Stimulated activated naive B cell treated with anti-CD40 and anti-IgM and Interleukin-4, amounts not matched to agents 10 μg/mL and 1 μg/mL and 100 μg/mL, for 72 hours (primary cell): ENCODE measurements around the gene GAS7.
A peak's percentile ranks its signal among the peaks of the same experiment; 100 is the strongest.

ENCODE experiments used
- ATAC-seq, 2 donors: fragments of 150-1000 bp; cut with Tn5 transposase; replicated peaks; 2 replicates each; pipeline ENCODE4 v1.10.0; 2021; ENCODE audit warnings: moderate library complexity in 1 of 2
- DNase-seq: peaks from one replicate; pipeline ENCODE4 v3.0.0; 2021
- H3K27ac Mint-ChIP-seq: one replicate; pipeline ENCODE4 v1.8.0; 2022; ENCODE audit warnings: mild to moderate bottlenecking, mixed read lengths
- H3K27me3 Mint-ChIP-seq, 2 donors: one replicate each; pipeline ENCODE4 v1.8.0; 2022; ENCODE audit warnings: mixed read lengths in 2 of 2
- H3K36me3 Mint-ChIP-seq, 2 donors: one replicate each; pipeline ENCODE4 v1.8.0; 2022; ENCODE audit warnings: mixed read lengths in 2 of 2, mild to moderate bottlenecking in 1 of 2
- H3K4me1 Mint-ChIP-seq, 2 donors: one replicate each; pipeline ENCODE4 v1.8.0; 2022; ENCODE audit warnings: mixed read lengths in 2 of 2, mild to moderate bottlenecking in 1 of 2
- H3K4me3 Mint-ChIP-seq, 2 donors: one replicate each; pipeline ENCODE4 v1.8.0; 2022; ENCODE audit warnings: mild to moderate bottlenecking in 2 of 2, mixed read lengths in 2 of 2, moderate library complexity in 1 of 2
- H3K9me3 Mint-ChIP-seq, 2 donors: one replicate each; pipeline ENCODE4 v1.8.0; 2022; ENCODE audit warnings: mixed read lengths in 2 of 2, mild to moderate bottlenecking in 1 of 2

GAS7 gene

DNA sequence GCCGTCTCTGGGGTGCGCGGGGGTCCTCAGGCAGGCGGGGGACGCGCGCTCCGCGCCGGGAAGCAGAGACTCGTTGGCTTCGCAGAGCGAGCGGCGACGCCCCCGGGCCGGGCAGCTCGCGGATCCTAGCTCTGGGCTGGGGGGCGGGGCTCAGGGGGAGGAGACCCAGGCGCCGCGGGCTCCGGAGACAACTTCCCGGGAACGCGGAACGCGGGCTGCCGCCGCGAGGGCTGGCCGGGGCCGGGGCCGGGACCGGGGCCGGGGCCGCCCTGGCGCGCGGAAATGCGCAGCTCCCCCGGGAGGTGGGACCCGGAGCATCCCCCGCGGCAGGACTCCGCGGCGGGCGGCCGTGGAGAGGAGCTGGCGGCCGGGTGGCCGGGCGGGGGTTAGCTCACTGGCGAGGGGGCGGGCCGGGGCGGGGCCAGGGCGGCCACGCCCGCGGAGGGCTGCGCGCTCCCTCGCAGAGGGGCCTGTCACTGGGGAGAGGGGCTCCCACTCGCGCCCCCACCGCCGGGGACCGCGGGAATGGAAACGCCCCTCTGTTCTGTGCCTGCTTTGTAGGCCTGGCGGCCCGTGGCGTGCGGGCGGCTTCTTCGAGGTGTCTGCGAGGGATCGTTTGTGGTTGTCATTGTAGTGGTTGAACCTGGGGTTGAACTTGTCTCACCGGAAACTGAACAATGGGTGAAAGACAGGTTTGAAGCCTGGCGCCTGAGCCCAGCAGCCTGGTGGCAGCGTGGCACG, at the start of gene GAS7:
TSS of gene GAS7 (minus strand) at position 98 of the 741 bp plus-strand sequence.
- Mint-ChIP-seq H3K36me3 (peaks cover 14 to 29% of the 10 kb centered on the region in 2 donors), H3K27ac (peak within 1 kb of the TSS; percentile 59)
- ATAC-seq, result peak; percentile 75 to 82

DNA sequence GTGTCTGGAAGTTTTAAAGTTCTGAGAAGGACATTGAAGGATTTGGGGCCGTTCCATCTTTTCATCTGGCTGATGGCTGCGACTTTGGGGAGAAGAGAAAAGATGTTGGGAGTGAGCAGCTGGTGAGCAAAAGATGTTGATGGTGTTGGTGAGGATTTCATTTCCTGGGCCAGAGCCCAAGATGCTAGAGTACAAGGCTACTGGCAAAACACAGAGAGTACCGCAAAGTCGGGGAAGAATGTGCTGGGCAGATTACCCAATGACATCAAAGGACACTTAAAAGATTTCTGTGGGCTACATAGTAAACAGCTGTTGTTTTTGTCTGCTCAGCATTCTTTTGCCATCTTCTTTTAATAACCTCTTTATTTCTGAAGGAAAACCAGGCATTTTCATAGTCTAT, 49.4 kb upstream of the GAS7 start:
- DNase-seq (no peak), ATAC-seq (no peak)
- H3K4me1 Mint-ChIP-seq, result peaks cover 11 to 19% of the 10 kb centered on the region in 2 donors
- H3K4me3 Mint-ChIP-seq, result no peak overlapping the region
- H3K27me3 Mint-ChIP-seq, result peaks cover 7 to 14% of the 10 kb centered on the region in 2 donors
- no peaks in the 10 kb centered on the region for H3K36me3 Mint-ChIP-seq
- no peak overlapping the region for H3K27ac Mint-ChIP-seq
- H3K9me3 Mint-ChIP-seq, result peaks cover 0 to 4% of the 10 kb centered on the region in 2 donors

More for the DNA sequence above, at the start of gene GAS7:
- DNase-seq, result peak; percentile 42
- peaks cover 7 to 23% of the 10 kb centered on the region in 2 donors for H3K4me1 Mint-ChIP-seq
- H3K9me3 Mint-ChIP-seq, result peaks cover 9% of the 10 kb centered on the region in 2 donors
- H3K27me3 Mint-ChIP-seq, result peaks cover 9 to 23% of the 10 kb centered on the region in 2 donors
- H3K4me3 Mint-ChIP-seq, result peak within 1 kb of the TSS; percentile 88

GRCh38 chr17:10243883-10244844, 45.8 kb upstream of the GAS7 start:
- Mint-ChIP-seq H3K4me1 (no peaks in the 10 kb centered on the region), H3K27me3 (peaks cover 13 to 14% of the 10 kb centered on the region in 2 donors), H3K4me3 (no peak overlapping the region), H3K9me3 (no peaks in the 10 kb centered on the region), H3K27ac (no peak overlapping the region), H3K36me3 (no peaks in the 10 kb centered on the region)
- DNase-seq (no peak), ATAC-seq (no peak)

- no peak for DNase-seq
- Mint-ChIP-seq H3K27ac (no peak overlapping the region), H3K36me3 (no peaks in the 10 kb centered on the region), H3K4me3 (no peak overlapping the region), H3K4me1 (no peaks in the 10 kb centered on the region), H3K9me3 (no peaks in the 10 kb centered on the region), H3K27me3 (peaks cover 0 to 14% of the 10 kb centered on the region in 2 donors)
- ATAC-seq, result no peak
These were observed 43.4 kb upstream of the GAS7 start for GRCh38 chr17:10241781-10242180.

GRCh38 chr17:10238661-10239060, 40.3 kb upstream of the GAS7 start:
- Mint-ChIP-seq H3K4me3 (no peak overlapping the region), H3K36me3 (no peaks in the 10 kb centered on the region), H3K4me1 (peaks cover 0 to 4% of the 10 kb centered on the region in 2 donors), H3K27ac (no peak overlapping the region), H3K27me3 (peaks cover 0 to 18% of the 10 kb centered on the region in 2 donors), H3K9me3 (no peaks in the 10 kb centered on the region)
- ATAC-seq (no peak), DNase-seq (no peak)

DNA sequence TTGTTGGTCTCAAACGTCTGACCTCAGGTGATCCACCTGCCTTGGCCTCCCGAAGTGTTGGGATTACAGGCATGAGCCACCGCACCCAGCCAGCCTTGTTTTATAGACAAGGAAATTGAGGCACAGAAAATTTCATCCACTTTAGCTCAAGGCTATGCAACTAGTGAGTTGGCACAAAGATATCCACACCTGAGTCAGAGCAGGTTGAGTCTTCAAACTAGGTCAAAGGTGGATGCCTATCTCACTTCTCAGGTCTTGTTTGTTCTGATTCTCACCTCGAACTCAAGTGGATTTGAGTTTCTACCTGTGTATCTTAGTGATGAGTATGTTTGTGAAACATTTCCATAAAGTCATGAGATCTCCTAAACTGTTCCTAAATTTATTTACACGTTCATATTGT, 35.6 kb upstream of the GAS7 start:
- Mint-ChIP-seq H3K4me1 (peaks cover 4 to 10% of the 10 kb centered on the region in 2 donors), H3K9me3 (peaks cover 2 to 4% of the 10 kb centered on the region in 2 donors), H3K36me3 (peaks cover 1 to 4% of the 10 kb centered on the region in 2 donors), H3K4me3 (no peak overlapping the region), H3K27ac (no peak overlapping the region), H3K27me3 (peaks cover 4 to 9% of the 10 kb centered on the region in 2 donors)
- DNase-seq (no peak), ATAC-seq (no peak)

- Mint-ChIP-seq H3K36me3 (peaks cover 1 to 4% of the 10 kb centered on the region in 2 donors), H3K4me1 (peaks cover 4 to 10% of the 10 kb centered on the region in 2 donors), H3K9me3 (peaks cover 2 to 4% of the 10 kb centered on the region in 2 donors), H3K27me3 (peaks cover 4 to 9% of the 10 kb centered on the region in 2 donors), H3K27ac (no peak overlapping the region), H3K4me3 (no peak overlapping the region)
- DNase-seq, result no peak
- ATAC-seq, result peak in 1 of 2 donors; percentile 56
These were observed 34.8 kb upstream of the GAS7 start for GRCh38 chr17:10233161-10233560.

- Mint-ChIP-seq H3K27ac (no peak overlapping the region), H3K4me1 (peaks cover 7 to 34% of the 10 kb centered on the region in 2 donors), H3K27me3 (peaks cover 0 to 4% of the 10 kb centered on the region in 2 donors), H3K4me3 (no peak overlapping the region), H3K9me3 (peaks cover 2 to 4% of the 10 kb centered on the region in 2 donors), H3K36me3 (peaks cover 1 to 4% of the 10 kb centered on the region in 2 donors)
- ATAC-seq (no peak), DNase-seq (no peak)
These were observed 30.8 kb upstream of the GAS7 start for GRCh38 chr17:10229181-10229580.

DNA sequence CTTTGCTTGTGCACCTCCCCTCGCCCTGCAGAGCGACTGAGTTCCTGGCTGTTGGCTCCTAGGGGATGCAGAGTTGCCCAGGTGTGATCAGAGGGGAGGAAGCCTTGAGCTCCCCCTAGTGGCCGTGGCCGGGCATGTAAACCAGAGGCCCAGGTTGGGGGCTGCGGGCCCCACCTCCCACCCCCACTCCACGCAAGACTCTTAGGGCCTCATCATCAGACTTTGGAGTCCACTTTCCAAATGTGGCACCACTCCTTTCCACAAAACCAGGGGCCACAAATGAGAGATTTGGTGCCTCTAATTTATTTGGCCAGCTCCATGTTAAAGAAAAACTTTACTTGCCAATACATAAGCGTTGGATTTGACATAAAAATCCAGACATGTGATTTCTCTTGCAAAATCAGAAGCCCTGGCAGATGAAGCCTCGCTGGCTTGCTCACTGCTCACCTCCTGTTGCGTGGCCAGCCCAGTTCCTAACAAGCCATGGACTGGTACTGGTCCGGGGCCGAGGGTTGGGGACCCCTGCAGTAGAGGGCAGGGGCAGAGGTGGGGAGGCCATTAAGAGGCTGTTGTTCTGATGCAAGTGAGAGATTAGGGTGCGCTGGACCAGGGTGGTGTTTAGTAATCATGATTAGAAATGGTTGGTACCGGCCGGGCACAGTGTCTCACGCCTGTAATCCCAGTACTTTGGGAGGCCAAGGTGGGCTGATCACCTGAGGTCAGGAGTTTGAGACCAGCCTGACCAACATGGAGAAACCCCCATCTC, 28.7 kb upstream of the GAS7 start:
- Mint-ChIP-seq H3K4me1 (peaks cover 7 to 34% of the 10 kb centered on the region in 2 donors), H3K4me3 (no peak overlapping the region), H3K27me3 (peaks cover 0 to 4% of the 10 kb centered on the region in 2 donors), H3K9me3 (peaks cover 5 to 8% of the 10 kb centered on the region in 2 donors), H3K36me3 (peaks cover 1 to 4% of the 10 kb centered on the region in 2 donors), H3K27ac (peak overlapping the region; percentile 56)
- ATAC-seq (peak; percentile 75 to 84), DNase-seq (peak; percentile 31)

DNA sequence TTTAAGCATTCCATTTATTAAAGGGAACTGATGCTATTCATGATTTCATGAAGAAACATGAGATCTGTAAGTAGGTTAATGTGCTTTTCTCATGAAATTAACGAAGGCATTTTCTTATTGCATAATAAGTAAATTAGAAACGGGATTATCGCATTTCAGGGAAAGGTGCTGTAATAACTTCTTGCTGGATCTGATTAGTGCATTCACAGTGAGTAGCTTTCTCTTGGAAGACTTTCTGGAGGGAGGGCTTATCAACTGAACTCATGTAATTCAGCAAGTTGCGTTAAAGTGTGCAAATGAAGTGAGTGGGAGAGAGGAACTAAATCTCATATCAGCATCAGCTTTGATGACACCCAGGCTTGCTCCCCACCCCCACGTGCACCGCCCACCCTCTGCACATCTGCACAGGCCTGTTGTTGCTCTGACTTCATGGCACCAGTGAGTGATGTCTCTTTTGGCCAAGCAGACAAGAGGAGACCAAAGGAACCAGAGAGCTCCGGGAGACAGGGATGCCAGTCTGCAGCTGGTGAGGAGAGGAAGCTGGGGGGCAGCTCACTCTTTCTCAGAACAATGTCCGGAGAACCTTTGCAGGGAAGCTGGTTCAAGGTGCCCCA, 26.3 kb upstream of the GAS7 start:
- H3K27me3 Mint-ChIP-seq, result peaks cover 0 to 4% of the 10 kb centered on the region in 2 donors
- peaks cover 7 to 26% of the 10 kb centered on the region in 2 donors for H3K4me1 Mint-ChIP-seq
- no peak overlapping the region for H3K4me3 Mint-ChIP-seq
- no peak for DNase-seq
- peaks cover under 1 to 2% of the 10 kb centered on the region in 2 donors for H3K36me3 Mint-ChIP-seq
- peak; percentile 45 to 51 for ATAC-seq
- peaks cover 5 to 9% of the 10 kb centered on the region in 2 donors for H3K9me3 Mint-ChIP-seq
- H3K27ac Mint-ChIP-seq, result no peak overlapping the region

DNA sequence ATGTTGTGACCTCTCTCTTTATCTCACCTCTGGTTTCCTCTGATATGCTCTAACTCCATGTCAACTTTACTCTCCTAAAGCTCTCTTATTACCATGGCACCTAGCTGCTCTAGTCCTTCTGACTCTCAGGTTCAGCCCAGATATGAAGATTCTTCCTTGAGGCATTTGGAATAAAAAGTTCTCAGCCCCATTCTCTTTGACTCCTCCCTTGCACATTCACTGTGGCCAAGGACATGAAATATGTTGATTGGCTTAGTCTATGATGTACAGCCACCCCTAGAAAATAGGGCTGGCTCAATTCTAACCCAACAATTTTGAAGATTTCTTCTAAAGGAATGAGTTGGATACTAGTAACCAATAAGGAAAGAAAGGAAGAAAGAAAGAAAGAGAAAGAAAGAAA, 20.8 kb upstream of the GAS7 start:
- peaks cover 0 to 2% of the 10 kb centered on the region in 2 donors for H3K4me1 Mint-ChIP-seq
- peaks cover 5 to 7% of the 10 kb centered on the region in 2 donors for H3K36me3 Mint-ChIP-seq

GRCh38 chr17:10217916-10218315, 19.5 kb upstream of the GAS7 start:
- Mint-ChIP-seq H3K27ac (no peak overlapping the region), H3K4me3 (no peak overlapping the region), H3K9me3 (peaks cover 9 to 16% of the 10 kb centered on the region in 2 donors), H3K4me1 (peaks cover 0 to 2% of the 10 kb centered on the region in 2 donors), H3K36me3 (peaks cover 5 to 7% of the 10 kb centered on the region in 2 donors), H3K27me3 (no peaks in the 10 kb centered on the region)
- peak; percentile 89 to 99 for ATAC-seq
- no peak for DNase-seq

More for the DNA sequence above, 20.8 kb upstream of the GAS7 start:
- ATAC-seq, result no peak
- Mint-ChIP-seq H3K27ac (no peak overlapping the region), H3K27me3 (no peaks in the 10 kb centered on the region), H3K9me3 (peaks cover 12 to 20% of the 10 kb centered on the region in 2 donors), H3K4me3 (no peak overlapping the region)
- no peak for DNase-seq

DNA sequence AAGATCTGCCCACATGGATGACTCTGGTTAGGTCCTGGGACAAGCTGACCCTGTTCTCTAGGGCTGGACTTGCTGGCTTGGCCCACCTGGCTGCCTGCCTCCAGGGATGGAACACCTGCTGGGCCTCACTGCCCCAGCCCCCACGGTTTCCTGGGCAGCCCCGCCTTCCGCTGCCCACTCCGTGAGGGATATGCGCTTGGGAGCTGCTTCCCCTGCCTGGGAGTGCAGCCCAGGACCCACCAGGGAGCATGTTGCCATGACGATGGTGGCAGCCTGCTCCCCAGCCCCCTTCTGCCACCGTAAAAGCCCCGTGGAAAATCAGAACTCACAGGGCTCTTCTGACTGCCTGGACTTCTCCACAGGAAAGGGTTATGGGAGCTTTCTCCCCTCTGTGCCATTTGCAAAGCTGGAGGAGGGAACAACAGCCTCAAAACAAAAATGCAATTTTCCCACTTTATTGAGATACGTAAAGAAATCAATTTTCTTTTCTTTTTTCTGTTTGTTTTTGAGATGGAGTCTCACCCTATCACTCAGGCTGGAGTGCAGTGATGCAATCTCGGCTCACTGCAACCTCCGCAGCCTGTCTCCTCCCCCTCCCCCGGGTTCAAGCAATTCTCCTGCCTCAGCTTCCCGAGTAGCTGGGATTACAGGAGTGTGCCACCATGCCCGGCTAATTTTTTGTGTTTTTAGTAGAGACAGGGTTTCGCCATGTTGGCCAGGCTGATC, 18.0 kb upstream of the GAS7 start:
- ATAC-seq, result no peak
- peaks cover 5 to 7% of the 10 kb centered on the region in 2 donors for H3K36me3 Mint-ChIP-seq
- no peak overlapping the region for H3K27ac Mint-ChIP-seq
- H3K27me3 Mint-ChIP-seq, result no peaks in the 10 kb centered on the region
- H3K9me3 Mint-ChIP-seq, result peaks cover 9 to 15% of the 10 kb centered on the region in 2 donors
- H3K4me1 Mint-ChIP-seq, result peaks cover 0 to 2% of the 10 kb centered on the region in 2 donors
- DNase-seq, result no peak
- no peak overlapping the region for H3K4me3 Mint-ChIP-seq
